Brain microvascular endothelial cell (primary cell): Measurements from ENCODE around the gene LEAP2.

ENCODE experiments used
- DNase-seq: peaks from one replicate; pipeline ENCODE4 v3.0.0-alpha.2; 2020
- H3K27ac ChIP-seq: fragments of 250-450 bp; sonication (Bioruptor Pico); 2 replicates; pipeline ENCODE4 v1.5.1; 2020; ENCODE audit warnings: mild to moderate bottlenecking, moderate library complexity
- H3K27me3 ChIP-seq: fragments of 250-450 bp; sonication (Bioruptor Pico); replicated peaks from 2 replicates; pipeline ENCODE4 v1.5.1; 2020; ENCODE audit warnings: mild to moderate bottlenecking
- H3K36me3 ChIP-seq: fragments of 250-450 bp; sonication (Bioruptor Pico); replicated peaks from 2 replicates; pipeline ENCODE4 v1.5.1; 2020; ENCODE audit warnings: mild to moderate bottlenecking
- H3K4me3 ChIP-seq: 2 replicates; pipeline ENCODE4 v1.5.1; 2011; ENCODE audit warnings: low read depth, mild to moderate bottlenecking, control low read depth, low read length, moderate library complexity
- in situ Hi-C: cut with HindIII; loops from 2 replicates; pipeline ENCODE4 v1.10.0; 2017; ENCODE audit warnings: low sequenced_read_pairs, low pct_ligation_motif_present
- TF ChIP-seq, protein P1 (sequence below): IDR thresholded peaks from 2 replicates; pipeline ENCODE4 v1.5.1; 2011; ENCODE audit warnings: low read depth, mild to moderate bottlenecking, moderate library complexity, low read length, control low read depth, inconsistent platforms; ENCODE audit errors: missing control alignments

Gene LEAP2

GRCh38 chr5:132909702-132910101 lies 36.2 kb downstream of the LEAP2 start:
- TF ChIP-seq, protein P1, sequence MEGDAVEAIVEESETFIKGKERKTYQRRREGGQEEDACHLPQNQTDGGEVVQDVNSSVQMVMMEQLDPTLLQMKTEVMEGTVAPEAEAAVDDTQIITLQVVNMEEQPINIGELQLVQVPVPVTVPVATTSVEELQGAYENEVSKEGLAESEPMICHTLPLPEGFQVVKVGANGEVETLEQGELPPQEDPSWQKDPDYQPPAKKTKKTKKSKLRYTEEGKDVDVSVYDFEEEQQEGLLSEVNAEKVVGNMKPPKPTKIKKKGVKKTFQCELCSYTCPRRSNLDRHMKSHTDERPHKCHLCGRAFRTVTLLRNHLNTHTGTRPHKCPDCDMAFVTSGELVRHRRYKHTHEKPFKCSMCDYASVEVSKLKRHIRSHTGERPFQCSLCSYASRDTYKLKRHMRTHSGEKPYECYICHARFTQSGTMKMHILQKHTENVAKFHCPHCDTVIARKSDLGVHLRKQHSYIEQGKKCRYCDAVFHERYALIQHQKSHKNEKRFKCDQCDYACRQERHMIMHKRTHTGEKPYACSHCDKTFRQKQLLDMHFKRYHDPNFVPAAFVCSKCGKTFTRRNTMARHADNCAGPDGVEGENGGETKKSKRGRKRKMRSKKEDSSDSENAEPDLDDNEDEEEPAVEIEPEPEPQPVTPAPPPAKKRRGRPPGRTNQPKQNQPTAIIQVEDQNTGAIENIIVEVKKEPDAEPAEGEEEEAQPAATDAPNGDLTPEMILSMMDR = no peak
- H3K4me3 ChIP-seq = no peak overlapping the region
- peaks cover 9% of the 10 kb centered on the region for H3K36me3 ChIP-seq
- no peak overlapping the region for H3K27ac ChIP-seq
- no peaks in the 10 kb centered on the region for H3K27me3 ChIP-seq
- in situ Hi-C loops = no loop called here
- no peak for DNase-seq

- Histone ChIP-seq H3K36me3 (peaks cover 27% of the 10 kb centered on the region), H3K4me3 (no peak overlapping the region), H3K27me3 (no peaks in the 10 kb centered on the region), H3K27ac (peak overlapping the region; percentile 67)
- peak; percentile 25 for DNase-seq
- TF ChIP-seq, protein P1 = no peak
- in situ Hi-C loops = no loop called here
Observed at GRCh38 chr5:132915681-132916080, 42.2 kb downstream of the LEAP2 start.

GRCh38 chr5:132916086-132916485 lies 42.6 kb downstream of the LEAP2 start:
- H3K27me3 ChIP-seq = no peaks in the 10 kb centered on the region
- in situ Hi-C loops = no loop called here
- H3K4me3 ChIP-seq = no peak overlapping the region
- DNase-seq = no peak
- TF ChIP-seq, protein P1 = no peak
- peak overlapping the region; percentile 67 for H3K27ac ChIP-seq
- peaks cover 28% of the 10 kb centered on the region for H3K36me3 ChIP-seq
